GM03348 (cell line): ENCODE data around the gene HDC.

Source experiments
- DNase-seq: peaks from one replicate; pipeline ENCODE4 v3.0.0; 2012; ENCODE audit warnings: low spot score

Gene HDC

GRCh38 chr15:50227076-50227475 is 38.5 kb downstream of the HDC start:
- peak; percentile 75 for DNase-seq

- DNase-seq: no peak
These were observed 39.6 kb downstream of the HDC start for GRCh38 chr15:50225938-50226337.

- no peak for DNase-seq
These were observed 40.5 kb downstream of the HDC start for GRCh38 chr15:50225057-50225456.

DNA sequence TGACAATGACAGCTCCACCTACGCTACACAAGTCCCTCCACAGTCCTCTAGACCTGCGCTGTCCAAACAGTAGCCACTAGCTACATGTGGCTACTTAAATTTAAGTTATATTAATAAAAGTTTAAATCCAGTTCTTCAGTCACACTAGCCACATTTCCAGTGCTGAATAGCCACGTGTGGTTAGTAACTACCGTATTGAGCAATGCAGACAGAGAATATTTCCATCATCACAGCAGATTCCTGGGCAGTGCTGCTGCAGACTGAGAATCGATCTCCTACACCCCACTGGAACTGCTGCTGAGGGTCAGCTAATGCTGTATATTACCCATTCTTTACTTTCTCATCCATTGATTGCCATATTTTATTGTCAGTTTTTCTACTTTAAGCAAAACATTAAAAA is 40.9 kb downstream of the HDC start:
- peak; percentile 72 for DNase-seq

DNA sequence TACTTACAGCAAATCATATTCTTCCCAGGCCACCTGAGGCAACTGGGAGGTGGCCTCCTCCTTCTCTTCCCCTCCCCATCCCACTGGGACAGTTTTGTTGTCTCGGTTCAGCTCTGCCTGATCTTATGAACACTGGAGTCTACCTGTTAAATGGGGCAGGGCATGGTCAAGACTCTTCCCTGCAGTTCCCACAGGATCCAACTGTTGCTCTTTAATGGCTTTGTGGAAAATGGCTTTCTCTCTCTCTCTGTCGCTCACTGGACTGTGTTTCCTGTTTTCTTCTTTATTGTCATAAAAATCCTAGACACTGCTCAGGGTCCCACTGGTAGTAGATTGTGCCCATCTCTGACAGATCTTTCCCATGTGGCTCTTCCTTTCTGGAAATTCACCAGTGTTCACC is 43.3 kb downstream of the HDC start:
- DNase-seq: no peak

GRCh38 chr15:50219820-50220219 is 45.7 kb downstream of the HDC start:
- no peak for DNase-seq

DNA sequence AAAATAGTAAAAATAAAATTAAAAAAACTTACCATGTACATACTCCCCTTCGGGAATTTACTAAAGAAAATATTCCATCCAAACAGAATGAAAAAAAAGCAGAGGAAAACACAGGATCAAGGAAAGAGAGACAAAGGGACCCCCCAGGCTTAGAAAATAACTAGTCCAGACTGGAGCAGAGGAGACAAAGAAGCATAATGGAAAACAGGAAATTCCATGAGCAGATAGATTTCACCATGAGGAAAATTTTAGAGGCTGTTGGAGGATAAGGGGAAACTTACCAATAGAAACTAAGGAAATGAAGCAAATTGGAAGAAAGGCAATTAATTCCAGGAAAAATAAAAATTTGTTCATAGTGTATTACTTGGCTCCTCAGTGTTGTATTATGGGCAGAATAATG is 46.8 kb downstream of the HDC start:
- no peak for DNase-seq

GRCh38 chr15:50218291-50218690 is 47.2 kb downstream of the HDC start:
- DNase-seq: no peak

DNA sequence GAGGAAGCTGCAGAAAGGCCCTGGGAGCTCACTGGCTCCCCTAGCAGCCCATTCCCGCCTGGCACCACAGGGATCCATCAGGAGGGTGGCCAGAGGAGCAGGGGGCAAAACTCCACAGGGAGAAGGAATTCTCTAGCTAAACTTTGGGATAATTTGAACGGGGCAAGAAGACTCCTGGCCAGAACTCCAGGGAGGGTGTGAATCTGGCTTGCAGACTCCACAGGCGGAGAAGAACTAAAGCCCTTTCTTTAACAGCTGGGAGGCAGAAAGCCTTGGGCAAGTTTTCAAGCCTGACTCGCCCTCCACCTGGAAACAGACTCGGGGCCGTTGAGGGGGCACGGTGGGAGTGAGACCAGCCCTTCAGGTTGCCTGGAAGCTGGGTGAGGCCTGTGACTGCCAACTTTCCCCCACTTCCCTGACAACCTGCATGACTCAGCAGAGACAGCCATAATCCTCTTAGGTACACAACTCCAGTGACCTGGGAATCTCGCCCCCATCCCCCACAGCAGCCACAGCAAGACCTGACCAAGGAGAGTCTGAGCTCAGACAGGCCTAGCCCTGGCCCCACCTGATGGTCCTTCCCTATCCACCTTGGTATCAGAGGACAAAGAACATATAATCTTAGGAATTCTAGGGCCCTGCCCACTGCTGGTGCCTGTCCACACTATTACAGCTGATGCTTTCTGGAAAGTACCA is 54.9 kb downstream of the HDC start:
- no peak for DNase-seq

- DNase-seq: no peak
These were observed 55.7 kb downstream of the HDC start for GRCh38 chr15:50209809-50210208.

GRCh38 chr15:50206020-50206419 is 59.5 kb downstream of the HDC start:
- no peak for DNase-seq

DNA sequence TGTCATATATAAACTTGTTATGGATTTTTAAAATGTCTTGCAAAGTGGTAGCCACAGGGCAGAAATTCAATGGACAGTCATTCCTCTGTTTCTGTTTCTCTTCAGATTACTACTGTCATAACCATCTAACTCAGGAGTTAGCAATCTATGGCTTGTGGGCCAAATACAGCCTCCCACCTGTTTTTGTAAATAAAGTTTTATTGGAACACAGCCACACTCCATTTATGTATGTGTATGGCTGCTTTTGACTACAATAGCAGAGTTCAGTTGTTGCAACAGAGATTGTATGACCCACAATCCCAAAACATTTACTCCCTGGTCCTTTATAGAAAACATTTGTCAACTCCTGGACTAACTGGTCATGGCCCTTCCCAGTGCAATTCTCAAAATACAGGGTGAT is 63.5 kb downstream of the HDC start:
- no peak for DNase-seq

- no peak for DNase-seq
These were observed 72.5 kb downstream of the HDC start for GRCh38 chr15:50192926-50193620.

GRCh38 chr15:50192164-50192563 is 73.4 kb downstream of the HDC start:
- DNase-seq: no peak
